H9 (cell line): ENCODE measurements around the gene CCL13. TPM values are rescaled to one million over a fixed set of nuclear protein-coding genes. Genes with fewer than 3 reads are reported as not detected.
A peak's percentile ranks its signal among the peaks of the same experiment; 100 is the strongest.

Experiments
- DNase-seq: peaks from one replicate; pipeline ENCODE4 v3.0.0-alpha.2; 2017
- H2AFZ ChIP-seq: one replicate; pipeline ENCODE4 v1.6.1; 2013; ENCODE audit warnings: mild to moderate bottlenecking, low read length, control low read depth, moderate library complexity
- H2AK5ac ChIP-seq: 2 replicates; pipeline ENCODE4 v1.6.1; 2013; ENCODE audit warnings: low read length, control low read depth, mixed read lengths; ENCODE audit not compliant: insufficient read length
- H2BK120ac ChIP-seq: one replicate; pipeline ENCODE4 v1.6.1; 2013; ENCODE audit warnings: low read depth, mild to moderate bottlenecking, low read length, control low read depth, inconsistent platforms; ENCODE audit not compliant: poor library complexity, severe bottlenecking
- H2BK12ac ChIP-seq: 2 replicates; pipeline ENCODE4 v1.6.1; 2013; ENCODE audit warnings: low read length, control low read depth, mixed read lengths, low read depth; ENCODE audit not compliant: insufficient read length
- H2BK15ac ChIP-seq: 2 replicates; pipeline ENCODE4 v1.6.1; 2013; ENCODE audit warnings: low read depth, low read length, control low read depth
- H2BK20ac ChIP-seq: one replicate; pipeline ENCODE4 v1.6.1; 2013; ENCODE audit warnings: low read depth, mild to moderate bottlenecking, low read length, control low read depth, inconsistent platforms; ENCODE audit not compliant: poor library complexity, severe bottlenecking
- H2BK5ac ChIP-seq: 2 replicates; pipeline ENCODE4 v1.6.1; 2013; ENCODE audit warnings: low read length, control low read depth, mixed read lengths; ENCODE audit not compliant: insufficient read length
- H3K14ac ChIP-seq: 2 replicates; pipeline ENCODE4 v1.6.1; 2013; ENCODE audit warnings: low read length, control low read depth; ENCODE audit not compliant: insufficient read depth
- H3K18ac ChIP-seq: 2 replicates; pipeline ENCODE4 v1.6.1; 2013; ENCODE audit warnings: low read depth, mild to moderate bottlenecking, mixed read lengths, low read length, control low read depth; ENCODE audit not compliant: insufficient read length
- H3K23ac ChIP-seq: 2 replicates; pipeline ENCODE4 v1.6.1; 2013; ENCODE audit warnings: low read length, control low read depth, mixed read lengths, low read depth; ENCODE audit not compliant: insufficient read length
- H3K23me2 ChIP-seq: 2 replicates; pipeline ENCODE4 v1.6.1; 2013; ENCODE audit warnings: low read depth, mild to moderate bottlenecking, mixed read lengths, low read length, control low read depth; ENCODE audit not compliant: insufficient read length, poor library complexity, severe bottlenecking
- H3K27ac ChIP-seq: 2 replicates; pipeline ENCODE4 v1.5.1; 2013; ENCODE audit warnings: low read length, control low read depth, mixed read lengths, low read depth; ENCODE audit not compliant: insufficient read length
- H3K27me3 ChIP-seq: 2 replicates; pipeline ENCODE4 v1.6.1; 2013; ENCODE audit warnings: low read length, control low read depth, inconsistent platforms; ENCODE audit not compliant: insufficient read depth
- H3K4ac ChIP-seq: 2 replicates; pipeline ENCODE4 v1.6.1; 2013; ENCODE audit warnings: low read depth, mild to moderate bottlenecking, control low read depth, inconsistent platforms, low read length, moderate library complexity
- H3K4me1 ChIP-seq: 2 replicates; pipeline ENCODE4 v1.6.1; 2013; ENCODE audit warnings: low read length, control low read depth, inconsistent platforms; ENCODE audit not compliant: insufficient read depth
- H3K4me2 ChIP-seq: 2 replicates; pipeline ENCODE4 v1.6.1; 2013; ENCODE audit warnings: low read length, control low read depth, mixed read lengths; ENCODE audit not compliant: insufficient read length, insufficient read depth
- H3K56ac ChIP-seq: 2 replicates; pipeline ENCODE4 v1.6.1; 2013; ENCODE audit warnings: low read depth, mild to moderate bottlenecking, mixed read lengths, low read length, control low read depth; ENCODE audit not compliant: insufficient read length
- H3K79me1 ChIP-seq: 2 replicates; pipeline ENCODE4 v1.6.1; 2013; ENCODE audit warnings: low read depth, mild to moderate bottlenecking, moderate library complexity, low read length, control low read depth, inconsistent platforms; ENCODE audit not compliant: insufficient read depth, poor library complexity, severe bottlenecking
- H3K79me2 ChIP-seq: 2 replicates; pipeline ENCODE4 v1.6.1; 2013; ENCODE audit warnings: low read length, control low read depth, inconsistent platforms; ENCODE audit not compliant: insufficient read depth
- H3K9ac ChIP-seq: 2 replicates; pipeline ENCODE4 v1.6.1; 2013; ENCODE audit warnings: low read length, control low read depth, mixed read lengths; ENCODE audit not compliant: insufficient read length; ENCODE audit errors: extremely low read depth
- H3K9me3 ChIP-seq: one replicate; pipeline ENCODE4 v1.6.1; 2013; ENCODE audit warnings: low read depth, low read length, inconsistent platforms; ENCODE audit not compliant: control insufficient read depth
- H3T11ph ChIP-seq: one replicate; pipeline ENCODE4 v1.6.1; 2013; ENCODE audit warnings: mild to moderate bottlenecking, low read length, control low read depth, inconsistent platforms
- H4K20me1 ChIP-seq: one replicate; pipeline ENCODE4 v1.6.1; 2013; ENCODE audit not compliant: control insufficient read depth, insufficient read length, insufficient read depth
- H4K5ac ChIP-seq: 2 replicates; pipeline ENCODE4 v1.6.1; 2013; ENCODE audit warnings: low read depth, mild to moderate bottlenecking, mixed read lengths, low read length, control low read depth; ENCODE audit not compliant: insufficient read length
- H4K8ac ChIP-seq: replicated peaks from 2 replicates; pipeline ENCODE4 v1.6.1; 2013; ENCODE audit warnings: low read length, control low read depth, mixed read lengths, low read depth; ENCODE audit not compliant: insufficient read length
- H4K91ac ChIP-seq: 2 replicates; pipeline ENCODE4 v1.6.1; 2013; ENCODE audit warnings: low read depth, mild to moderate bottlenecking, moderate library complexity, mixed read lengths, low read length, control low read depth; ENCODE audit not compliant: insufficient read length
- H3K27ac Mint-ChIP-seq, 3 experiments: 2 replicates in 2 of 3; 3 replicates in 1 of 3; pipeline ENCODE4 v1.8.0; 2020 to 2021; ENCODE audit warnings: mixed read lengths in 3 of 3, mild to moderate bottlenecking in 1 of 3, moderate library complexity in 1 of 3
- H3K27me3 Mint-ChIP-seq: 2 replicates; pipeline ENCODE4 v1.8.0; 2021; ENCODE audit warnings: low read depth, mild to moderate bottlenecking, moderate library complexity, mixed read lengths
- H3K36me3 Mint-ChIP-seq, 3 experiments: 2 replicates in 2 of 3; 3 replicates in 1 of 3; pipeline ENCODE4 v1.8.0; 2020 to 2021; ENCODE audit warnings: low read depth in 3 of 3, mixed read lengths in 3 of 3; ENCODE audit not compliant: insufficient read depth in 1 of 3
- H3K4me1 Mint-ChIP-seq, 2 experiments: 2 replicates each; pipeline ENCODE4 v1.8.0; 2020; ENCODE audit warnings: mixed read lengths in 2 of 2
- H3K4me3 Mint-ChIP-seq, 2 experiments: 2 replicates in 1 of 2; 3 replicates in 1 of 2; pipeline ENCODE4 v1.8.0; 2020 to 2021; ENCODE audit warnings: mild to moderate bottlenecking in 2 of 2, mixed read lengths in 2 of 2, moderate library complexity in 1 of 2
- H3K9me3 Mint-ChIP-seq, 2 experiments: 2 replicates in 1 of 2; 3 replicates in 1 of 2; pipeline ENCODE4 v1.8.0; 2020; ENCODE audit warnings: mild to moderate bottlenecking in 2 of 2, mixed read lengths in 2 of 2, moderate library complexity in 1 of 2
- WGBS: extraction: QIAGEN DNeasy Blood & Tissue Kit; methylation state at CpG from one replicate; pipeline ENCODE4 v1.1.7; 2013; ENCODE audit warnings: missing lambda C conversion rate, low lambda C conversion rate, mixed read lengths; ENCODE audit not compliant: insufficient read length; ENCODE audit errors: extremely low coverage; 5-methylcytosine and 5-hydroxymethylcytosine counted together
- total RNA-seq: library from RNA; stranded (reverse); gene quantifications from 2 replicates; pipeline ENCODE4 v1.2.1, GENCODE V29; 2021
- TF ChIP-seq, protein P1 (sequence below): fragments of 200-600 bp; sonication (generic); conservative IDR thresholded peaks from 3 replicates; pipeline ENCODE4 v1.8.0; 2021; ENCODE audit warnings: antibody characterized with exemption, mild to moderate bottlenecking

Gene CCL13
- total RNA-seq, 1 experiment from 2014 or later = not detected

DNA sequence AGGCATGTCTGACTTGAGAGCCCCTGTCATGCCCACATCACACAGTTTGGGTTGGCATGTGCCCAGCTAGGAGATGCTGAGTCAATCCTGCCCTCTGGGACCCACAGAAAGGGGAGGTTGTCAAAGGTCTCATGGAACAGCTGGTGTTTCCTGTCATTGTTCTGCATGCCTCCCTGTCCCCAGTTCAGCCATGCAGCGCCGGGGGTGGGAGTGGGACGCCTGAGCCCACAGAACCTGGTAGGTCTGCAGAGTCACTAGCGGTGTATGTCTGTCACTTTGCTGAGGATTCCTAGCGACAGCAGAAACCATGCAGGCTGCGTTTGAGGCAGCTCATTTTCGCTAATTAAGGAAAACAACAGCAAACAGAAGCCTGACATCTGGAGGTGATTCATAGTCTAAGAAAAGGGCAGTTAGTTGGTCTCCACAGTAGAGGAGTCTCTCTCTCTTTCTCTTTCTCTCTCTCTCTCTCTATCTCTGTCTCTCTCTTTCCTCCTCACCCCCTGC is 26.4 kb downstream of the CCL13 start:
- H3K23ac ChIP-seq = no peak overlapping the region
- no peak overlapping the region for H2BK15ac ChIP-seq
- H4K5ac ChIP-seq = no peak overlapping the region
- H2BK12ac ChIP-seq = no peak overlapping the region
- H4K8ac ChIP-seq = no peak overlapping the region
- H4K91ac ChIP-seq = no peak overlapping the region
- no peak overlapping the region for H3K9ac ChIP-seq
- no peak overlapping the region for H2BK120ac ChIP-seq
- no peak overlapping the region for H2BK5ac ChIP-seq
- H3K27ac ChIP-seq = no peak overlapping the region
- no peaks in the 10 kb centered on the region for H3K4me1 ChIP-seq
- no peaks in the 10 kb centered on the region for H3K79me2 ChIP-seq
- no peak overlapping the region for H3K56ac ChIP-seq
- H3K79me1 ChIP-seq = no peaks in the 10 kb centered on the region
- no peak overlapping the region for H3K4me3 Mint-ChIP-seq
- DNase-seq = peak; percentile 23
- WGBS = no CpG with 5 or more reads among the region's 7 CpGs
- H3K36me3 Mint-ChIP-seq = no peaks in the 10 kb centered on the region
- H3T11ph ChIP-seq = no peak overlapping the region
- no peaks in the 10 kb centered on the region for H3K9me3 ChIP-seq
- no peak overlapping the region for H2AFZ ChIP-seq
- peaks cover 9 to 16% of the 10 kb centered on the region in 2 experiments; a peak in 3 of 4 replicates for H3K4me1 Mint-ChIP-seq
- no peak overlapping the region for H3K4ac ChIP-seq
- H3K27ac Mint-ChIP-seq = no peak overlapping the region
- H3K23me2 ChIP-seq = no peaks in the 10 kb centered on the region
- H4K20me1 ChIP-seq = no peaks in the 10 kb centered on the region
- no peak overlapping the region for H3K14ac ChIP-seq
- H3K18ac ChIP-seq = no peak overlapping the region
- H3K9me3 Mint-ChIP-seq = no peaks in the 10 kb centered on the region
- no peaks in the 10 kb centered on the region for H3K27me3 ChIP-seq
- TF ChIP-seq, protein P1, sequence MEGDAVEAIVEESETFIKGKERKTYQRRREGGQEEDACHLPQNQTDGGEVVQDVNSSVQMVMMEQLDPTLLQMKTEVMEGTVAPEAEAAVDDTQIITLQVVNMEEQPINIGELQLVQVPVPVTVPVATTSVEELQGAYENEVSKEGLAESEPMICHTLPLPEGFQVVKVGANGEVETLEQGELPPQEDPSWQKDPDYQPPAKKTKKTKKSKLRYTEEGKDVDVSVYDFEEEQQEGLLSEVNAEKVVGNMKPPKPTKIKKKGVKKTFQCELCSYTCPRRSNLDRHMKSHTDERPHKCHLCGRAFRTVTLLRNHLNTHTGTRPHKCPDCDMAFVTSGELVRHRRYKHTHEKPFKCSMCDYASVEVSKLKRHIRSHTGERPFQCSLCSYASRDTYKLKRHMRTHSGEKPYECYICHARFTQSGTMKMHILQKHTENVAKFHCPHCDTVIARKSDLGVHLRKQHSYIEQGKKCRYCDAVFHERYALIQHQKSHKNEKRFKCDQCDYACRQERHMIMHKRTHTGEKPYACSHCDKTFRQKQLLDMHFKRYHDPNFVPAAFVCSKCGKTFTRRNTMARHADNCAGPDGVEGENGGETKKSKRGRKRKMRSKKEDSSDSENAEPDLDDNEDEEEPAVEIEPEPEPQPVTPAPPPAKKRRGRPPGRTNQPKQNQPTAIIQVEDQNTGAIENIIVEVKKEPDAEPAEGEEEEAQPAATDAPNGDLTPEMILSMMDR = no peak
- H3K4me2 ChIP-seq = no peak overlapping the region
- H2AK5ac ChIP-seq = no peak overlapping the region
- no peak overlapping the region for H2BK20ac ChIP-seq
- peaks cover 4% of the 10 kb centered on the region for H3K27me3 Mint-ChIP-seq
